H1 (cell line): ENCODE data around the gene CSNK2A3. TPM values are rescaled to one million over a fixed set of nuclear protein-coding genes. Genes with fewer than 3 reads are reported as not detected.

Experiments used
- CTCF ChIA-PET: fragments of 300-600 bp; sonication (Branson Sonifier 250); formaldehyde crosslinking; loops from one replicate; lab custom pipeline; 2021; ENCODE audit not compliant: partially characterized antibody; lab: Charles Lee
- POLR2A ChIA-PET: fragments of 300-600 bp; sonication (Branson Sonifier 250); formaldehyde crosslinking; loops from one replicate; lab custom pipeline; 2021; ENCODE audit warnings: inconsistent platforms; ENCODE audit not compliant: partially characterized antibody; lab: Charles Lee
- DNase-seq, 2 experiments: peaks; one replicate each; pipeline versions ENCODE4 v3.0.0 to v3.0.0-alpha.2; 2010 to 2022; ENCODE audit warnings: low spot score in 2 of 2, low read depth in 1 of 2, mixed read lengths in 1 of 2
- FAIRE-seq: peaks from 2 replicates; lab custom pipeline; 2011; peaks lifted over from hg19 to GRCh38; lab: Jason Lieb, UNC
- H2AFZ ChIP-seq: 2 replicates; pipeline ENCODE4 v1.8.1; 2012; ENCODE audit warnings: low read length, inconsistent platforms
- H2AK5ac ChIP-seq: 2 replicates; pipeline ENCODE4 v1.6.1; 2013; ENCODE audit warnings: low read depth, low read length
- H2BK120ac ChIP-seq: replicated peaks from 2 replicates; pipeline ENCODE3; 2013; ENCODE audit warnings: low read depth, low read length, inconsistent platforms
- H2BK12ac ChIP-seq: 2 replicates; pipeline ENCODE4 v1.6.1; 2013; ENCODE audit warnings: low read depth, low read length
- H2BK15ac ChIP-seq: 2 replicates; pipeline ENCODE4 v1.6.1; 2013; ENCODE audit warnings: low read length
- H2BK20ac ChIP-seq: 2 replicates; pipeline ENCODE4 v1.6.1; 2013; ENCODE audit warnings: low read length
- H2BK5ac ChIP-seq: 2 replicates; pipeline ENCODE4 v1.6.1; 2013; ENCODE audit warnings: low read depth, low read length
- H3K14ac ChIP-seq: 2 replicates; pipeline ENCODE4 v1.6.1; 2013; ENCODE audit warnings: inconsistent platforms; ENCODE audit not compliant: insufficient read length
- H3K18ac ChIP-seq: 2 replicates; pipeline ENCODE4 v1.6.1; 2013; ENCODE audit warnings: low read length; ENCODE audit errors: extremely low read depth
- H3K23ac ChIP-seq: 2 replicates; pipeline ENCODE4 v1.6.1; 2013; ENCODE audit warnings: inconsistent platforms; ENCODE audit not compliant: insufficient read length
- H3K23me2 ChIP-seq: 2 replicates; pipeline ENCODE4 v1.6.1; 2013; ENCODE audit warnings: low read depth, low read length
- H3K27ac ChIP-seq: 2 replicates; pipeline ENCODE4 v1.6.1; 2011; ENCODE audit warnings: low read depth, low read length, inconsistent platforms
- H3K27me3 ChIP-seq, 4 experiments: replicated peaks in 1 of 4; 1 replicate in 1 of 4; 2 replicates in 3 of 4; pipeline versions ENCODE4 v1.6.1 to v1.8.1; 2011 to 2013; ENCODE audit warnings: low read length in 3 of 4, mild to moderate bottlenecking in 3 of 4, inconsistent platforms in 2 of 4, mixed read lengths in 2 of 4, moderate library complexity in 1 of 4; ENCODE audit not compliant: control insufficient read depth in 3 of 4, insufficient read depth in 3 of 4; ENCODE audit errors: extremely low read depth in 1 of 4
- H3K36me3 ChIP-seq, 4 experiments: 2 replicates each; pipeline versions ENCODE4 v1.6.1 to v1.8.1; 2011 to 2013; ENCODE audit warnings: mild to moderate bottlenecking in 4 of 4, low read length in 3 of 4, moderate library complexity in 2 of 4, control low read depth in 1 of 4, inconsistent platforms in 1 of 4; ENCODE audit not compliant: insufficient read depth in 4 of 4, control insufficient read depth in 2 of 4
- H3K4ac ChIP-seq: replicated peaks from 2 replicates; pipeline ENCODE3; 2013; ENCODE audit warnings: low read length, low read depth, mixed read lengths, inconsistent platforms; ENCODE audit not compliant: insufficient read length
- H3K4me1 ChIP-seq, 4 experiments: replicated peaks in 1 of 4; 1 replicate in 1 of 4; 2 replicates in 3 of 4; pipeline versions ENCODE4 v1.6.1 to v1.8.1; 2011 to 2013; ENCODE audit warnings: low read length in 3 of 4, inconsistent platforms in 2 of 4, mixed read lengths in 1 of 4; ENCODE audit not compliant: insufficient read depth in 4 of 4, control insufficient read depth in 3 of 4
- H3K4me2 ChIP-seq, 2 experiments: 2 replicates each; pipeline versions ENCODE4 v1.6.1 to v1.8.1; 2011 to 2013; ENCODE audit warnings: low read depth in 2 of 2, low read length in 2 of 2, control low read depth in 1 of 2, inconsistent platforms in 1 of 2, mild to moderate bottlenecking in 1 of 2; ENCODE audit not compliant: insufficient read depth in 1 of 2
- H3K4me3 ChIP-seq, 4 experiments: fragments of 200-600, 300-600 bp in 1 of 4; sonication (generic), shearing (Covaris generic), sonication (Bioruptor Twin) in 1 of 4; 2 replicates each; pipeline versions ENCODE4 v1.5.1 to v1.8.1; 2011 to 2016; ENCODE audit warnings: low read length in 4 of 4, low read depth in 3 of 4, control low read depth in 2 of 4, inconsistent platforms in 2 of 4, mild to moderate bottlenecking in 2 of 4, mixed read lengths in 1 of 4, moderate library complexity in 1 of 4; ENCODE audit not compliant: insufficient read depth in 2 of 4; ENCODE audit errors: extremely low read depth in 1 of 4
- H3K56ac ChIP-seq: replicated peaks from 2 replicates; pipeline ENCODE3; 2013; ENCODE audit warnings: low read depth, mild to moderate bottlenecking, mixed read lengths, low read length, inconsistent platforms; ENCODE audit not compliant: insufficient read length
- H3K79me1 ChIP-seq: 2 replicates; pipeline ENCODE4 v1.6.1; 2013; ENCODE audit warnings: low read depth, low read length, control low read depth
- H3K79me2 ChIP-seq, 2 experiments: 2 replicates each; pipeline versions ENCODE4 v1.6.1 to v1.8.1; 2012 to 2013; ENCODE audit warnings: low read length in 2 of 2, mild to moderate bottlenecking in 2 of 2, inconsistent platforms in 1 of 2; ENCODE audit not compliant: insufficient read depth in 2 of 2, control insufficient read depth in 1 of 2
- H3K9ac ChIP-seq, 4 experiments: replicated peaks in 1 of 4; 1 replicate in 1 of 4; 2 replicates in 3 of 4; pipeline versions ENCODE4 v1.6.1 to v1.8.1; 2011 to 2013; ENCODE audit warnings: low read depth in 3 of 4, low read length in 3 of 4, control low read depth in 2 of 4, mild to moderate bottlenecking in 2 of 4, moderate library complexity in 2 of 4, inconsistent platforms in 1 of 4; ENCODE audit errors: extremely low read depth in 1 of 4
- H3K9me3 ChIP-seq, 2 experiments: 2 replicates each; pipeline versions ENCODE4 v1.6.1 to v1.8.1; 2012 to 2013; ENCODE audit warnings: mild to moderate bottlenecking in 2 of 2, moderate library complexity in 2 of 2, control low read depth in 1 of 2, inconsistent platforms in 1 of 2, low read depth in 1 of 2, low read length in 1 of 2, mixed read lengths in 1 of 2; ENCODE audit not compliant: insufficient read depth in 2 of 2
- H4K20me1 ChIP-seq, 2 experiments: replicated peaks in 1 of 2; 2 replicates each; pipeline versions ENCODE3 to v1.8.1; 2011 to 2013; ENCODE audit warnings: inconsistent platforms in 2 of 2, low read length in 2 of 2, mild to moderate bottlenecking in 1 of 2; ENCODE audit not compliant: insufficient read depth in 2 of 2, control insufficient read depth in 1 of 2
- H4K5ac ChIP-seq: 2 replicates; pipeline ENCODE4 v1.6.1; 2013; ENCODE audit warnings: low read length, low read depth, mixed read lengths, inconsistent platforms; ENCODE audit not compliant: insufficient read length
- H4K8ac ChIP-seq: 2 replicates; pipeline ENCODE4 v1.8.0; 2013; ENCODE audit warnings: mild to moderate bottlenecking, moderate library complexity, low read length, inconsistent platforms; ENCODE audit not compliant: insufficient read depth; ENCODE audit errors: extremely low read depth
- H4K91ac ChIP-seq: replicated peaks from 2 replicates; pipeline ENCODE3; 2013; ENCODE audit warnings: low read length, mixed read lengths, inconsistent platforms; ENCODE audit not compliant: insufficient read length
- GABPA ChIP-seq: IDR thresholded peaks from 2 replicates; pipeline ENCODE4 v1.6.1; 2011; ENCODE audit warnings: mild to moderate bottlenecking, low read length, moderate library complexity, borderline replicate concordance; ENCODE audit not compliant: insufficient read depth
- POLR2A ChIP-seq, 2 experiments: IDR thresholded peaks; 1 replicate in 1 of 2; 2 replicates in 1 of 2; pipeline ENCODE4 v1.6.1; 2011; ENCODE audit warnings: low read depth in 2 of 2, low read length in 2 of 2, mild to moderate bottlenecking in 2 of 2; ENCODE audit errors: control extremely low read depth in 1 of 2
- WGBS, 2 experiments: shearing (Covaris generic) in 1 of 2; methylation state at CpG; one replicate each; pipeline versions ENCODE4 v1.1.6 to v1.1.7; 2013 to 2015; ENCODE audit warnings: low lambda C conversion rate in 2 of 2, mixed read lengths in 2 of 2, inconsistent platforms in 1 of 2, low coverage in 1 of 2, missing lambda C conversion rate in 1 of 2; ENCODE audit not compliant: insufficient replicate concordance in 2 of 2, insufficient coverage in 1 of 2, insufficient read length in 1 of 2; ENCODE audit errors: extremely low coverage in 1 of 2, missing lambda C conversion rate in 1 of 2; 5-methylcytosine and 5-hydroxymethylcytosine counted together
- polyA plus RNA-seq, 7 experiments: library from polyadenylated mRNA; depleted of rRNA in 3 of 7; stranded (reverse) in 5 of 7; unstranded in 2 of 7; fragments of >200 nt in 5 of 7; fragments of 200-250 nt in 2 of 7; gene quantifications; 1 replicate in 5 of 7; 2 replicates in 1 of 7; 4 replicates in 1 of 7; pipeline versions ENCODE4 v1.2.1 to v1.2.3, GENCODE V29; 2011 to 2013; ENCODE audit warnings: missing spikeins in 2 of 7, mixed read lengths in 2 of 7
- total RNA-seq: library from RNA; stranded (reverse); fragmentation: NEBNext Ultra II Directional; extraction: Animal tissue kit (Norgen Biotek cat#: 25700); gene quantifications from 2 replicates; pipeline ENCODE4 v1.2.1, GENCODE V29; 2021

Gene CSNK2A3
- total and polyA plus RNA-seq, 2 of the 8 experiments (the other 6 are each of a cell fraction or from before 2014, with no cell fraction given): 0.69 to 1.0 TPM

GRCh38 chr11:11324090-11324489 lies 29.0 kb downstream of the CSNK2A3 start:
- Histone ChIP-seq H3K36me3 (no peaks in the 10 kb centered on the region), H3K9me3 (0 out of 4 replicates have a peak, but pooled peaks cover 0 to 2% of the 10 kb centered on the region in 2 experiments), H3K4me2 (no peak overlapping the region), H4K20me1 (no peaks in the 10 kb centered on the region), H2AK5ac (no peak overlapping the region), H4K5ac (no peak overlapping the region), H2BK15ac (no peak overlapping the region), H3K27me3 (no peaks in the 10 kb centered on the region), H4K8ac (no peak overlapping the region), H2BK12ac (no peak overlapping the region), H3K4ac (no peak overlapping the region), H3K14ac (no peak overlapping the region), H3K23me2 (no peaks in the 10 kb centered on the region), H3K27ac (no peak overlapping the region), H3K9ac (no peak overlapping the region), H3K4me3 (no peak overlapping the region), H3K4me1 (no peaks in the 10 kb centered on the region), H3K79me2 (no peaks in the 10 kb centered on the region), H2BK5ac (no peak overlapping the region), H4K91ac (no peak overlapping the region), H3K56ac (no peak overlapping the region), H2BK20ac (no peak overlapping the region), H2BK120ac (no peak overlapping the region), H3K79me1 (no peaks in the 10 kb centered on the region), H3K18ac (no peak overlapping the region), H2AFZ (no peak overlapping the region), H3K23ac (no peak overlapping the region)
- no peak for TF ChIP-seq GABPA
- TF ChIP-seq POLR2A (IDR thresholded peaks at IDR 0.05; ENCODE audit: control extremely low read depth in 1 of 2, low read depth in 2 of 2, low read length in 2 of 2): no peak
- POLR2A ChIA-PET: no interaction called here
- CTCF ChIA-PET: no interaction called here
- 83% methylated on average over 1 of the region's 1 CpG; no CpG with 5 or more reads in 1 of the 2 experiments for WGBS, 2 experiments
- DNase-seq (no peak), FAIRE-seq (no peak)
